GM12891 (cell line): Measurements from ENCODE around the gene DGKZ.

ENCODE experiments used
- PAX5 ChIP-seq: IDR thresholded peaks from 2 replicates; pipeline ENCODE4 v1.6.1; 2011; ENCODE audit warnings: low read length, moderate library complexity, mild to moderate bottlenecking; ENCODE audit not compliant: insufficient read depth, severe bottlenecking
- SPI1 ChIP-seq: IDR thresholded peaks from 2 replicates; pipeline ENCODE4 v1.6.1; 2011; ENCODE audit warnings: low read depth, low read length, control low read depth
- TAF1 ChIP-seq: IDR thresholded peaks from 2 replicates; pipeline ENCODE4 v1.6.1; 2011; ENCODE audit warnings: low read depth, low read length, control low read depth

- TF ChIP-seq PAX5 (no peak), TAF1 (no peak), SPI1 (no peak)
Observed at GRCh38 chr11:46338988-46339666, 8.1 kb upstream of the DGKZ start.
